Measurements from ENCODE around the gene ZNF14.

DNA sequence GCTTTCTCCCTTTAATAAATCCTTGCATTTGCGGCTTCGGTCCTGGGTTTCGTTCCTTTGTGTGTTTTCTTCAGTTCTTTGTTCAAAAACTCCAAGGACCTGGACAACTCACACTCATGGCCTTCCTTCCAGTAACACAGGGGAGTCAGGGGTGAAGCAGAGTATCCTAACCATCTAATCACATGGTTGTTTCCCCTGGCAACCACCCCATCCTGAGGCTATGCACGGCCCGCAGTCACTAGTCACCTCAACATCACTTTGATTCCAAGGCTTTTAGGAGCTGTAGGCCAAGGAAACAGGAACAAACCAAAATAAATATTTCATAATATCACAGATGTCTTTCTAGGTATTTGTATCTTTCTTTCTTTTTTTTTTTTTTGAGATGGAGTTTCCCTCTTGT lies 35.3 kb downstream of the ZNF14 start:
- TF ChIP-seq, protein P1, sequence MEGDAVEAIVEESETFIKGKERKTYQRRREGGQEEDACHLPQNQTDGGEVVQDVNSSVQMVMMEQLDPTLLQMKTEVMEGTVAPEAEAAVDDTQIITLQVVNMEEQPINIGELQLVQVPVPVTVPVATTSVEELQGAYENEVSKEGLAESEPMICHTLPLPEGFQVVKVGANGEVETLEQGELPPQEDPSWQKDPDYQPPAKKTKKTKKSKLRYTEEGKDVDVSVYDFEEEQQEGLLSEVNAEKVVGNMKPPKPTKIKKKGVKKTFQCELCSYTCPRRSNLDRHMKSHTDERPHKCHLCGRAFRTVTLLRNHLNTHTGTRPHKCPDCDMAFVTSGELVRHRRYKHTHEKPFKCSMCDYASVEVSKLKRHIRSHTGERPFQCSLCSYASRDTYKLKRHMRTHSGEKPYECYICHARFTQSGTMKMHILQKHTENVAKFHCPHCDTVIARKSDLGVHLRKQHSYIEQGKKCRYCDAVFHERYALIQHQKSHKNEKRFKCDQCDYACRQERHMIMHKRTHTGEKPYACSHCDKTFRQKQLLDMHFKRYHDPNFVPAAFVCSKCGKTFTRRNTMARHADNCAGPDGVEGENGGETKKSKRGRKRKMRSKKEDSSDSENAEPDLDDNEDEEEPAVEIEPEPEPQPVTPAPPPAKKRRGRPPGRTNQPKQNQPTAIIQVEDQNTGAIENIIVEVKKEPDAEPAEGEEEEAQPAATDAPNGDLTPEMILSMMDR (IDR thresholded peaks at IDR 0.05), result no peak
- TF ChIP-seq POLR2AphosphoS5 (IDR thresholded peaks at IDR 0.05) (no peak), EP300 (IDR thresholded peaks at IDR 0.05) (no peak), POLR2A (IDR thresholded peaks at IDR 0.05) (no peak)

All from sigmoid colon (tissue), 4 donors.